Transverse colon (tissue), 4 donors: ENCODE measurements around the gene EIF5A. TPM values are rescaled to one million over a fixed set of nuclear protein-coding genes. Genes with fewer than 3 reads are reported as not detected.

Experiments
- DNase-seq: peaks from one replicate; pipeline ENCODE4 v3.0.0-alpha.2; 2019
- H3K27ac ChIP-seq, 4 donors: fragments of 200-600 bp; sonication (generic); 2 replicates each; pipeline ENCODE4 v1.5.1; 2016 to 2018; ENCODE audit warnings: inconsistent platforms in 4 of 4
- H3K27me3 ChIP-seq: fragments of 200-600 bp; sonication (generic); 2 replicates; pipeline ENCODE4 v1.5.1; 2017; ENCODE audit warnings: inconsistent platforms
- H3K36me3 ChIP-seq, 4 donors: fragments of 200-600 bp; sonication (generic); 2 replicates each; pipeline ENCODE4 v1.5.1; 2017 to 2019; ENCODE audit warnings: inconsistent platforms in 4 of 4
- H3K4me1 ChIP-seq, 4 donors: fragments of 200-600 bp; sonication (generic); 2 replicates each; pipeline ENCODE4 v1.5.1; 2017 to 2020; ENCODE audit warnings: inconsistent platforms in 4 of 4
- H3K4me3 ChIP-seq, 4 donors: fragments of 200-600 bp; sonication (generic); 1 replicate in 1 of 4; 2 replicates in 3 of 4; pipeline versions ENCODE4 v1.5.1 to v1.6.1; 2017 to 2019; ENCODE audit warnings: inconsistent platforms in 4 of 4
- H3K9me3 ChIP-seq, 2 donors: fragments of 200-600 bp; sonication (generic); 2 replicates each; pipeline ENCODE4 v1.5.1; 2017 to 2019; ENCODE audit warnings: inconsistent platforms in 2 of 2
- CTCF ChIP-seq, 5 experiments: fragments of 200-600 bp in 3 of 5; fragments of 450-650 bp in 2 of 5; sonication (generic) in 3 of 5; IDR thresholded peaks; 1 replicate in 2 of 5; 2 replicates in 3 of 5; pipeline ENCODE4 v1.5.1; 2016 to 2017; ENCODE audit warnings: antibody characterized with exemption in 5 of 5, inconsistent platforms in 3 of 5, mild to moderate bottlenecking in 2 of 5, moderate library complexity in 1 of 5
- EP300 ChIP-seq: sonication (generic); formaldehyde crosslinking; IDR thresholded peaks from one replicate; pipeline ENCODE4 v1.6.1; 2017; ENCODE audit warnings: antibody characterized with exemption, low read depth
- POLR2A ChIP-seq: fragments of 450-650 bp; IDR thresholded peaks from one replicate; pipeline ENCODE4 v1.6.1; 2016; ENCODE audit warnings: antibody characterized with exemption, mild to moderate bottlenecking, moderate library complexity
- POLR2AphosphoS5 ChIP-seq, 3 donors: sonication (generic); formaldehyde crosslinking; IDR thresholded peaks; one replicate each; pipeline ENCODE4 v1.6.1; 2016; ENCODE audit warnings: antibody characterized with exemption in 3 of 3
- WGBS, 2 donors: methylation state at CpG; one replicate each; pipeline ENCODE4 v1.1.5; 2018; ENCODE audit warnings: low coverage in 1 of 2; 5-methylcytosine and 5-hydroxymethylcytosine counted together
- in situ Hi-C, 4 donors: fragments of 200-750 bp; cut with MboI; loops; one replicate each; pipeline versions ENCODE4 v1.15.0 to v1.15.1; 2017; ENCODE audit warnings: low sequenced_read_pairs in 3 of 4, low pct_ligation_motif_present in 1 of 4, low pct_unique_long_range_greater_than_20kb in 1 of 4
- intact Hi-C: fragments of 100-400 bp; cut with DNase I; formaldehyde crosslinking; loops from one replicate; pipeline ENCODE4 v1.15.1; 2023; ENCODE audit warnings: low total_unique reads
- total RNA-seq, 4 donors: library from RNA; depleted of rRNA; stranded (reverse); fragments of >200 nt; gene quantifications; one replicate each; pipeline ENCODE4 v1.1.0, GENCODE V29; 2016

EIF5A gene
- total RNA-seq, 4 donors from 2014 or later, result 91.3 to 188 (median 149) TPM

- no peak for DNase-seq
- H3K4me1 ChIP-seq, result peaks cover 12 to 42% (median 33%) of the 10 kb centered on the region in 4 donors
- in situ Hi-C loops (loop anchor here in 2 of 4 donors (25.0 kb wide), 1 partner anchor 246 kb away; the partner anchor contains the start of genes SLC16A11 (in 2 of the 2) and SLC16A13 (in 2 of the 2)), intact Hi-C loops (no loop called here)
- H3K4me3 ChIP-seq, result no peak overlapping the region
- H3K27ac ChIP-seq, result peak overlapping the region; percentile 84 to 89 (median 86)
- TF ChIP-seq POLR2AphosphoS5 (IDR thresholded peaks at IDR 0.05), result no peak
- no peaks in the 10 kb centered on the region for H3K27me3 ChIP-seq
- no peaks in the 10 kb centered on the region for H3K36me3 ChIP-seq
- H3K9me3 ChIP-seq, result no peaks in the 10 kb centered on the region
- 81 to 100% methylated on average over 1 to 18 of the region's 18 CpGs for WGBS, 2 donors
Observed at GRCh38 chr17:7283471-7284216, 23.8 kb upstream of the EIF5A start.

GRCh38 chr17:7284911-7285310 lies 22.5 kb upstream of the EIF5A start:
- peaks cover 12 to 33% (median 27%) of the 10 kb centered on the region in 4 donors for H3K4me1 ChIP-seq
- H3K27me3 ChIP-seq, result no peaks in the 10 kb centered on the region
- intact Hi-C loops (no loop called here), in situ Hi-C loops (loop anchor here in 2 of 4 donors (25.0 kb wide), 1 partner anchor 248 kb away; the partner anchor contains the start of genes SLC16A11 (in 2 of the 2) and SLC16A13 (in 2 of the 2))
- TF ChIP-seq POLR2A (no peak), EP300 (no peak), POLR2AphosphoS5 (IDR thresholded peaks at IDR 0.05) (no peak), CTCF (IDR thresholded peaks at IDR 0.05) (no peak)
- no peaks in the 10 kb centered on the region for H3K9me3 ChIP-seq
- WGBS, 2 donors, result 94% methylated on average over 16 of the region's 16 CpGs; no CpG with 5 or more reads in 1 of the 2 donors
- no peak for DNase-seq
- peak overlapping the region in 1 of 4 donors; percentile 84 for H3K27ac ChIP-seq
- H3K4me3 ChIP-seq, result no peak overlapping the region
- no peaks in the 10 kb centered on the region for H3K36me3 ChIP-seq

- intact Hi-C loops, result no loop called here
- in situ Hi-C loops, result loop anchor here in 2 of 4 donors (25.0 kb wide), 1 partner anchor 248 kb away; the partner anchor contains the start of genes SLC16A11 (in 2 of the 2) and SLC16A13 (in 2 of the 2)
- H3K4me3 ChIP-seq, result no peak overlapping the region
- no peak overlapping the region for H3K27ac ChIP-seq
- TF ChIP-seq POLR2A (no peak), POLR2AphosphoS5 (IDR thresholded peaks at IDR 0.05) (no peak), EP300 (no peak), CTCF (IDR thresholded peaks at IDR 0.05) (no peak)
- WGBS, 2 donors, result 88% methylated on average over 11 of the region's 12 CpGs; no CpG with 5 or more reads in 1 of the 2 donors
- H3K4me1 ChIP-seq, result peaks cover 10 to 27% (median 20%) of the 10 kb centered on the region in 4 donors
- H3K9me3 ChIP-seq, result no peaks in the 10 kb centered on the region
- no peaks in the 10 kb centered on the region for H3K36me3 ChIP-seq
- H3K27me3 ChIP-seq, result no peaks in the 10 kb centered on the region
- DNase-seq, result no peak
Observed at GRCh38 chr17:7285679-7286078, 21.7 kb upstream of the EIF5A start.

GRCh38 chr17:7289256-7290032 lies 18.0 kb upstream of the EIF5A start:
- H3K4me3 ChIP-seq, result no peak overlapping the region
- in situ Hi-C loops (loop anchor here in 2 of 4 donors (25.0 kb wide), 1 partner anchor 252 kb away; the partner anchor contains the start of genes SLC16A11 (in 2 of the 2) and SLC16A13 (in 2 of the 2)), intact Hi-C loops (no loop called here)
- 68% methylated on average over 17 of the region's 18 CpGs; no CpG with 5 or more reads in 1 of the 2 donors for WGBS, 2 donors
- TF ChIP-seq POLR2A (no peak), CTCF (IDR thresholded peaks at IDR 0.05) (no peak), POLR2AphosphoS5 (IDR thresholded peaks at IDR 0.05) (no peak)
- H3K27ac ChIP-seq, result no peak overlapping the region
- no peak for DNase-seq
- peaks cover 8 to 32% (median 25%) of the 10 kb centered on the region in 4 donors for H3K4me1 ChIP-seq
- no peaks in the 10 kb centered on the region for H3K9me3 ChIP-seq
- no peaks in the 10 kb centered on the region for H3K36me3 ChIP-seq
- H3K27me3 ChIP-seq, result peaks cover 14% of the 10 kb centered on the region
